Mucosa of descending colon (tissue), 3 donors: ENCODE data around the gene TMPRSS6. TPM values are rescaled to one million over a fixed set of nuclear protein-coding genes. Genes with fewer than 3 reads are reported as not detected.
A peak's percentile ranks its signal among the peaks of the same experiment; 100 is the strongest.

Experiments
- ATAC-seq: fragments of 200-7000 bp; cut with Tn5 transposase; one replicate; pipeline ENCODE4 v1.9.1; 2020; ENCODE audit warnings: mild to moderate bottlenecking, moderate library complexity
- DNase-seq, 3 donors: peaks; one replicate each; pipeline ENCODE4 v3.0.0-alpha.2; 2020
- H3K36me3 ChIP-seq: fragments of 200-600 bp; one replicate; pipeline ENCODE4 v1.8.0; 2021; ENCODE audit warnings: low read depth, mild to moderate bottlenecking
- H3K4me1 ChIP-seq: fragments of 200-600 bp; one replicate; pipeline ENCODE4 v1.8.0; 2021; ENCODE audit warnings: low read depth, mild to moderate bottlenecking
- H3K4me3 ChIP-seq: fragments of 200-600 bp; one replicate; pipeline ENCODE4 v1.8.0; 2021; ENCODE audit warnings: mild to moderate bottlenecking
- H3K9me3 ChIP-seq: fragments of 200-600 bp; one replicate; pipeline ENCODE4 v1.8.0; 2021; ENCODE audit warnings: mild to moderate bottlenecking
- CTCF ChIP-seq: fragments of 200-600 bp; IDR thresholded peaks from one replicate; pipeline ENCODE4 v1.8.0; 2022; ENCODE audit warnings: antibody characterized with exemption, mild to moderate bottlenecking
- intact Hi-C, 2 donors: fragments of 100-400 bp; cut with DNase I in 1 of 2; cut with micrococcal nuclease in 1 of 2; formaldehyde crosslinking; loops; one replicate each; pipeline versions ENCODE4 v1.11.0 to v1.11.1; 2022; cut with DNase I, micrococcal nuclease
- total RNA-seq, 3 donors: library from RNA; stranded (reverse); fragmentation: NEBNext Ultra II Directional in 2 of 3; extraction: Animal tissue kit (Norgen Biotek cat#: 25700) in 2 of 3; gene quantifications; one replicate each; pipeline versions ENCODE4 v1.2.1 to v1.2.4, GENCODE V29; 2021 to 2023
- donor health status: DM: no; HTN: no; CAD: no; lungs with moderate emphysema.
- donor health status: DM: no; HTN: no; CAD: no.
- donor health status: DM: no; HTN: yes; CAD: no.

The TMPRSS6 gene
- total RNA-seq, 3 donors from 2014 or later: 0.29 to 0.46 TPM; not detected in 1

DNA sequence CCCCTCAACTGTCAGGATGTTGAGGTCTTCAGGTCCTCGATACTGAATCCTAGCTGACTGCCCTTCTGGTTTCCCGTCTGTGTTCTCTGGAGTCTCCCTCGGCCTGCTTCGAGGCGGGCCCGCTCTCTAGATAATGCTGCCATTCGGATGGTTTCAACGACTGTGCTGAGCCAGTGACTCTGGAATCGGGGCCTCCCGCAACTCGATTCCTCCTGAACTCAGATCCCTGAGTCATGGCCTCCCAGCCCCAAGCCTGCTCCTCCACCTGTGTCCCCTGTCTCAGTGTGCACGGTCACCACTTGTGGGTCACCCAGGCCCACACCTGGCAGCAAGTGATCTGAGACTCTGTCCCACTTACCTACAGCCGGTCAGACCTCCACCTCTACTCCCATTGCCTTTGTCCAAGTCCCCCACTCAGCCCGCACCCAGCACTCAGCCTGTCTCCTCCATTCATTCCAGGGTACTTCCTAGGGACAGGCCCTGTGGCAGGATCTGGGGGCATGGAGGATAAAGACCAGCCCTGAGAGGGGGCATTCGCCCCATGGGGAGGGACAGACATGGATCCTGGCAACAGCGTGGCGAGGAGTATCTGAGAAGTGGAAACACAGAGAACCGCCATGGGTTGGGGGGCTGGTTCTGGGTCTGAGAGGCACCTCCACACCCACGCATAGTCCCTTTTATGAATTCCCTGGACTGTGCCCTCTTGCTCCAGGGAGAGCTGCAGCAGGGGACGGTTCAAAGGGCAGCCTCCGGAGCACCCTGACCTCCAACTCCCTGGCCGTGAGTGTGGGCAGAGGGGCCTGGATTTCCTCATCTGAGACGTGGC, 75.7 kb downstream of the TMPRSS6 start:
- peak; percentile 27 for ATAC-seq
- H3K36me3 ChIP-seq: no peaks in the 10 kb centered on the region
- H3K4me3 ChIP-seq: no peak overlapping the region
- H3K4me1 ChIP-seq: peaks cover 21% of the 10 kb centered on the region
- DNase-seq: peak; percentile 42 to 61 (median 58)
- intact Hi-C loops: no loop called here
- H3K9me3 ChIP-seq: no peaks in the 10 kb centered on the region
- no peak for TF ChIP-seq CTCF

GRCh38 chr22:37032535-37033460, 76.7 kb downstream of the TMPRSS6 start:
- TF ChIP-seq CTCF: no peak
- Histone ChIP-seq H3K4me3 (no peak overlapping the region), H3K36me3 (no peaks in the 10 kb centered on the region), H3K9me3 (no peaks in the 10 kb centered on the region), H3K4me1 (peaks cover 21% of the 10 kb centered on the region)
- intact Hi-C loops: no loop called here
- DNase-seq: peak; percentile 87 to 90 (median 88)
- peak; percentile 94 for ATAC-seq

DNA sequence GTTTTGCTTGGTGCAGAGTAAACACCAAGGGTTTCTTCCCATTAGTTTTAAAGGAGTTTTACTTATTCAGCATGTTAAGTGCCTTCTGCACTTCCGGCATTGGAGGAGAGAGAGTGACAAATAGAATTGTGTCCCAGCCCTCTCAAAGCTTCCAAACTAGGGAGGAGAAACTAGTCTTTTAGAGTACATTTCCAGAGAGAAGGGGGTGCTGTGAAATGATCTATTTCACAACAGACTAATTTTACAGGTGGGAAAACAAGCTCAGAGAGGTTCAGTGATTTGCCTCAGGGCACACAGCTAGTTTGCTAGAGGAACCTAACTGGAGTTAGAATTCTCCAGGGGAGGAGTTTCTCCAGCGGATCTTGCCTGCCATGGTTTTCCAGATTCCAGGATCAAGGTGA, 77.4 kb downstream of the TMPRSS6 start:
- Histone ChIP-seq H3K36me3 (no peaks in the 10 kb centered on the region), H3K4me1 (peaks cover 21% of the 10 kb centered on the region), H3K9me3 (no peaks in the 10 kb centered on the region), H3K4me3 (no peak overlapping the region)
- intact Hi-C loops: no loop called here
- ATAC-seq (peak; percentile 11), DNase-seq (no peak)
- no peak for TF ChIP-seq CTCF

GRCh38 chr22:37030560-37031281, 78.8 kb downstream of the TMPRSS6 start:
- DNase-seq (no peak), ATAC-seq (no peak)
- no peak for TF ChIP-seq CTCF
- Histone ChIP-seq H3K36me3 (no peaks in the 10 kb centered on the region), H3K4me3 (no peak overlapping the region), H3K4me1 (peaks cover 21% of the 10 kb centered on the region), H3K9me3 (no peaks in the 10 kb centered on the region)
- intact Hi-C loops: no loop called here
